H54 (cell line): ENCODE data around the gene PDE4D.
"Not testable (repeated sequence)": the region's sequence is repeated elsewhere in the genome, so short reads cannot be mapped to it uniquely, and the experiment has no call there.

Experiments
- DNase-seq: peaks from one replicate; pipeline ENCODE4 v3.0.0; 2011; ENCODE audit warnings: low spot score, mixed read lengths; ENCODE audit not compliant: insufficient read length
- FAIRE-seq: peaks from 3 replicates; lab custom pipeline; 2011; peaks lifted over from hg19 to GRCh38; lab: Jason Lieb, UNC
- POLR2A ChIP-seq: IDR thresholded peaks from 2 replicates; pipeline ENCODE4 v1.6.1; 2011; ENCODE audit warnings: low read depth, mild to moderate bottlenecking, low read length

PDE4D gene

GRCh38 chr5:59685793-59686192 lies 207.7 kb downstream of the PDE4D start:
- FAIRE-seq (no peak), DNase-seq (no peak)
- no peak for TF ChIP-seq POLR2A

DNA sequence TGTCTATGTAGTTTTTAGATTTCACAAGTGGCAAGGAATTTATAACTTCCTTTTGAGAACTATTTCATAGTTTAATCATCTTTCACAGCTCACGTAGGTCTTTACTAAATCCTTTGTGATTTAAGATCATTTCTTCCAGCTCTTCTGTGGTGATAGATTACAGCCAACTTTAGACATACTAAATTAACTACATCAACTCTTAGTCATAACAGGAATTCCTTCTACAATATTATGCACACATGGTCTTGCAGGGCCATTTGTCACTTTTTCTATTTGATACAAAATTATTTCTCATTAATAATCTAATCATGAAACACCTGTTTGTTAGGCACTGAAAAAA lies 208.4 kb downstream of the PDE4D start:
- FAIRE-seq, result no peak
- DNase-seq, result no peak
- no peak for TF ChIP-seq POLR2A

GRCh38 chr5:59684388-59685190 lies 208.9 kb downstream of the PDE4D start:
- no peak for TF ChIP-seq POLR2A
- DNase-seq (no peak), FAIRE-seq (no peak)

- no peak for TF ChIP-seq POLR2A
- FAIRE-seq (no peak), DNase-seq (no peak)
Measured at GRCh38 chr5:59683311-59683710, 210.2 kb downstream of the PDE4D start.

GRCh38 chr5:59682542-59682941 lies 211.0 kb downstream of the PDE4D start:
- DNase-seq, result no peak
- FAIRE-seq, result no peak
- no peak for TF ChIP-seq POLR2A

DNA sequence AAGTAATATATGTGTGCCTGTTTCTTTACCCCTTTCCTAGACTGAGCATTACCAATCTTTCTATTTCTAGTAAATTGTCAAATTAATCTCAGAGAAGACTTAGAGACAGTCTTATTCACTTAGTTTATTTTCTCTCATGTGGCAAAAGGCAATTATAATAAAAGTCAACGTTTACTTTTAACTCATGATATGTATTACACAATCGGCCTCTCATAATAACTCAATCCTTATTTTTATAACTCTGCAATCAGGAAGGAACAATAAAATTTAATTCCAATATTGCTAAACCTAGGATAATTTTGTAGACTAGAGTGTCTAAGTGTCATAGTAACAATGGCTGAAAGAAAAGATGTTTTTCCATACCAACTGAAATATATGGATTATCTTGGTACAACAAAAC lies 214.6 kb downstream of the PDE4D start:
- TF ChIP-seq POLR2A, result no peak
- no peak for FAIRE-seq
- DNase-seq, result no peak

DNA sequence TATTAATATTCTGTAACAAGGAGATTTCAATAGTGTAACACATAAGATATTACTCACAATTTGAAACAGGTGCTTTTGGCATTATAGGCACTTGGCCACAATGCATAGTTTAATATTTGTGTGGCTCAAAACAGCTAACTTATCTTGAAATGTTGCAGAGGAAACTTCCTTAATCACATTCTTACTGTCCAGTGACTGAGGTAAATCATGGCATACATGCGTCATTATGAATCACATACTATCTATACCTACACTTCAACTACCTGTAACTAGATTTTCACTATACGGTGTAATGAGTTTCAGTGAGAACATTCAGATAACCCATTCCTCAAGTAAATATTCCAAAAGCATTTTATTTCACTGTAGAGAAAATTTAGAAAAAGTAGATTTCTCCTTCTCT lies 218.8 kb downstream of the PDE4D start:
- FAIRE-seq (no peak), DNase-seq (no peak)
- no peak for TF ChIP-seq POLR2A

GRCh38 chr5:59673438-59674058 lies 220.0 kb downstream of the PDE4D start:
- peak; percentile 81 for FAIRE-seq
- no peak for DNase-seq
- TF ChIP-seq POLR2A, result no peak

GRCh38 chr5:59666440-59667068 lies 227.0 kb downstream of the PDE4D start:
- TF ChIP-seq POLR2A, result no peak
- no peak for FAIRE-seq
- no peak for DNase-seq

DNA sequence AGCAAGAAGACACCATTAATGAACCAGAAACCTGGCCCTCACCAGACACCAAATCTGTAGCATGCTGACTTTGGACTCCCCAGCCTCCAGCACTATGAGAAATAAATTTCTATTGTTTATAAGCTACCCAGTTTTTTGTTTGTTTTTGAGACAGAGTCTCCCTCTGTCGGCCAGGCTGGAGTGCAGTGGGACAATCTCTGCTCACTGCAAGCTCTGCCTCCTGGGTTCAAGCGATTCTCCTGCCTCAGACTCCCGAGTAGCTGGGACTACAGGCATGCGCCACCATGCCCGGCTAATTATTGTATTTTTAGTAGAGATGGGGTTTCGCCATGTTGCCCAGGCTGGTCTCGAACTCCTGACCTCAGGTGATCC lies 227.7 kb downstream of the PDE4D start:
- not testable (repeated sequence) for FAIRE-seq, DNase-seq

- FAIRE-seq, result no peak
- no peak for TF ChIP-seq POLR2A
- DNase-seq, result no peak
Measured at GRCh38 chr5:59665086-59665831, 228.3 kb downstream of the PDE4D start.

DNA sequence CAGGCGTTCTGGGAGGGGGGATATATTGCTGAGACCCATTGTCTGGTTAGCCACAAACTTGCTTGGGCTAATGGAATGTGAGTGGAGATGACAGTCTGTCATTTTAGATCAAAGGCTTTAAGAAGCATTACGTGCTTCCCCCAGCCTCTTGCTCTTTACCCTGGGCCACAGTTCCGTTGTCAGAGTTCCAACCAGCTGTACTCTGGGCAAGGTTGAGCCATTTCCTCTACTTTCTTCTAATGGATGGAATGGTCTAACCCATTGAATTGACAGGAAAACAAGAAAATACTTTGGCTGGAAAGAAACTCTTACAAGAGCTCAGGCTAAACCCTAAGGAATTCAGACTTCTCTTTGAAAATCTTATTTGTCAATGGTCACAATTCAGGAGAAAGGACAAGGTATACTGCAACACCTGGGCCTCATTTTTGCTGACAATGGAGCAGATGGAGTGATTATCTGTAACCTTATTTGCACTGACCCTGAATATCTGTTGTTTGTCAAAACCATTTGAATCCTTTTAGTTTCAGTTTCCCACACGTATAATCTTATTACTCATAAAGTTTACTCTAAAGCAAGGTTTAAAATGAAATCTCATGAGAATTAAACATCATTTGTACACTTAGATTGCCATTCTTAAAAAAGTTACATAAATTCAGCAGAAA lies 231.4 kb downstream of the PDE4D start:
- peak; percentile 70 for FAIRE-seq
- TF ChIP-seq POLR2A, result no peak
- DNase-seq, result no peak

- DNase-seq, result no peak
- TF ChIP-seq POLR2A, result no peak
- no peak for FAIRE-seq
Measured at GRCh38 chr5:59661311-59661710, 232.2 kb downstream of the PDE4D start.

DNA sequence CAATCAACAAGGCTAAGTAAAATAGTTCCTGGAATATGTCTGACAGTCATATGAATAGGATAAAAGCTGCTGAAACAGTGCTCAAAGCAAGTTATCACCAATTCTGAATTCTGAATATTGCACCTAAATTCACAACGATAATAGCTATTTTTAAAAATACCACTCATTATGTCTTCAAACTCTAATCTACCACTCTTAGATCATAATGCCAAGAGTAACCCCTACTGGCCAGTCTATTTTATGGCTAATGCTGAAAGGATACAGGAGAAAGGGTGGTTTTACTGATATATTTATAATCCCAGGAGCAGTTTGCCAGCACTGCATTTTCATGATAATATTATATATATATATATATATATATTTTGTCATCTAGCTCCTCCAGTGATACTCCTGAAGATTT lies 232.8 kb downstream of the PDE4D start:
- peak; percentile 66 for FAIRE-seq
- TF ChIP-seq POLR2A, result no peak
- no peak for DNase-seq
